Lung (tissue), 12 donors: ENCODE data around the gene L2HGDH. TPM values are rescaled to one million over a fixed set of nuclear protein-coding genes. Genes with fewer than 3 reads are reported as not detected.

Experiments used
- ATAC-seq: fragments of 200-7000 bp; cut with Tn5 transposase; one replicate; pipeline ENCODE4 v1.9.1; 2020; ENCODE audit warnings: moderate number of reproducible peaks; ENCODE audit not compliant: insufficient read depth, low FRiP score
- DNase-seq, 3 donors: peaks; one replicate each; pipeline ENCODE4 v3.0.0-alpha.2; 2013 to 2017
- H3K27ac ChIP-seq, 2 donors: one replicate each; pipeline ENCODE4 v1.5.1; 2013; ENCODE audit warnings: mild to moderate bottlenecking in 2 of 2, moderate library complexity in 2 of 2, control low read depth in 1 of 2, inconsistent platforms in 1 of 2, low read depth in 1 of 2, low read length in 1 of 2
- H3K27me3 ChIP-seq, 3 donors: one replicate each; pipeline ENCODE4 v1.5.1; 2013; ENCODE audit warnings: low read length in 2 of 3; ENCODE audit not compliant: control insufficient read depth in 3 of 3, insufficient read depth in 3 of 3
- H3K36me3 ChIP-seq, 4 donors: one replicate each; pipeline ENCODE4 v1.5.1; 2013; ENCODE audit warnings: low read length in 4 of 4, mild to moderate bottlenecking in 1 of 4, moderate library complexity in 1 of 4; ENCODE audit not compliant: control insufficient read depth in 4 of 4, insufficient read depth in 4 of 4
- H3K4me1 ChIP-seq, 5 donors: one replicate each; pipeline ENCODE4 v1.5.1; 2013; ENCODE audit warnings: low read length in 5 of 5, mild to moderate bottlenecking in 2 of 5, moderate library complexity in 1 of 5; ENCODE audit not compliant: control insufficient read depth in 5 of 5, insufficient read depth in 5 of 5
- H3K4me3 ChIP-seq: one replicate; pipeline ENCODE4 v1.5.1; 2013; ENCODE audit warnings: mild to moderate bottlenecking, control low read depth, moderate library complexity
- H3K9ac ChIP-seq, 2 donors: one replicate each; pipeline ENCODE4 v1.5.1; 2013; ENCODE audit warnings: low read length in 2 of 2, control low read depth in 1 of 2; ENCODE audit not compliant: insufficient read depth in 1 of 2
- H3K9me3 ChIP-seq, 4 donors: one replicate each; pipeline ENCODE4 v1.5.1; 2013; ENCODE audit warnings: low read length in 3 of 4, mild to moderate bottlenecking in 1 of 4, moderate library complexity in 1 of 4; ENCODE audit not compliant: control insufficient read depth in 4 of 4, insufficient read depth in 3 of 4
- CTCF ChIP-seq: IDR thresholded peaks from 2 replicates; pipeline ENCODE4 v1.5.1; 2012; ENCODE audit warnings: mild to moderate bottlenecking; ENCODE audit errors: control extremely low read depth, extremely low read depth
- WGBS, 2 donors: extraction: QIAGEN DNeasy Blood & Tissue Kit; methylation state at CpG; one replicate each; pipeline ENCODE4 v1.1.7; 2013; 5-methylcytosine and 5-hydroxymethylcytosine counted together
- polyA plus RNA-seq, 2 donors: library from polyadenylated mRNA; stranded (reverse); fragments of 200-250 nt; gene quantifications; one replicate each; pipeline ENCODE4 v1.2.1, GENCODE V29; 2013
- total RNA-seq, 2 donors: library from RNA; depleted of rRNA in 1 of 2; stranded (reverse); fragments of >200 nt in 1 of 2; gene quantifications; one replicate each; pipeline ENCODE4 v1.2.1, GENCODE V29; 2014 to 2021
- donor health status: control.
- donor health status: control.
- donor health status: Bipolar disorder and iron deficiency.
- donor health status: healthy.
- donor health status: DM: yes; HTN: yes; CAD: no.

The L2HGDH gene
- total and polyA plus RNA-seq, 4 donors: 1.5 to 7.0 (median 3.7) TPM

DNA sequence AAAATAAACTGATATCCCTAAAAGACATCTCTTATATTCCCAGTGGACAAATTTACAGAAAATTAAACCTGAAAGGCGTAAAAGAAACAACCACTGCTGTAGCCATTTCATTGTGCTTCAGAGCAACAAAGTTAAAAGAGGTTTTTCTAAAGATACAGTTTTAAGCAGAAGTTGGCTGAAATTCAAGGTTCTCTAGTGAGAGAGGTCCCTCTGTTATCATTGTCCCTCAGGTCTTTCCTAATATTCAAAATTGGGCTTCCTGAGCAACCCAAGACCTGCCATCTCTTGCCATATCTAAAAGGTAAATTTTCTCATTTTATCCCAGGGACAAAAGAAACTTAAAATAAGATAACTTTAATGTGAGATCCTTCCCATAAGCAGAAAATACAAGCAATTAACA, 69.9 kb downstream of the L2HGDH start:
- Histone ChIP-seq H3K27me3 (no peaks in the 10 kb centered on the region), H3K27ac (no peak overlapping the region), H3K4me1 (no peaks in the 10 kb centered on the region), H3K9ac (no peak overlapping the region), H3K36me3 (no peaks in the 10 kb centered on the region), H3K9me3 (no peaks in the 10 kb centered on the region), H3K4me3 (no peak overlapping the region)
- no peak for DNase-seq
- 100% methylated on average over 1 of the region's 1 CpG for WGBS, 2 donors
- ATAC-seq: no peak
- TF ChIP-seq CTCF: no peak

- no peaks in the 10 kb centered on the region for H3K36me3 ChIP-seq
- H3K9me3 ChIP-seq: no peaks in the 10 kb centered on the region
- WGBS, 2 donors: 8 to 32% methylated on average over 3 of the region's 3 CpGs
- H3K27me3 ChIP-seq: no peaks in the 10 kb centered on the region
- H3K9ac ChIP-seq: no peak overlapping the region
- no peak overlapping the region for H3K4me3 ChIP-seq
- ATAC-seq: no peak
- H3K4me1 ChIP-seq: peaks cover 0 to 6% (median 3%) of the 10 kb centered on the region in 5 donors
- H3K27ac ChIP-seq: no peak overlapping the region
- no peak for TF ChIP-seq CTCF
- peak in 1 of 3 donors; percentile 19 for DNase-seq
Observed at GRCh38 chr14:50237427-50237826, 74.6 kb downstream of the L2HGDH start.

- H3K27me3 ChIP-seq: no peaks in the 10 kb centered on the region
- ATAC-seq: no peak
- no peak overlapping the region for H3K9ac ChIP-seq
- TF ChIP-seq CTCF: no peak
- H3K9me3 ChIP-seq: no peaks in the 10 kb centered on the region
- H3K4me3 ChIP-seq: no peak overlapping the region
- H3K4me1 ChIP-seq: peaks cover 1 to 20% (median 11%) of the 10 kb centered on the region in 5 donors
- no peak for DNase-seq
- no peaks in the 10 kb centered on the region for H3K36me3 ChIP-seq
- H3K27ac ChIP-seq: no peak overlapping the region
- WGBS, 2 donors: 92 to 96% methylated on average over 4 of the region's 4 CpGs
Observed at GRCh38 chr14:50233951-50234250, 78.1 kb downstream of the L2HGDH start.
